ENCODE data around the gene TNNT3.

DNA sequence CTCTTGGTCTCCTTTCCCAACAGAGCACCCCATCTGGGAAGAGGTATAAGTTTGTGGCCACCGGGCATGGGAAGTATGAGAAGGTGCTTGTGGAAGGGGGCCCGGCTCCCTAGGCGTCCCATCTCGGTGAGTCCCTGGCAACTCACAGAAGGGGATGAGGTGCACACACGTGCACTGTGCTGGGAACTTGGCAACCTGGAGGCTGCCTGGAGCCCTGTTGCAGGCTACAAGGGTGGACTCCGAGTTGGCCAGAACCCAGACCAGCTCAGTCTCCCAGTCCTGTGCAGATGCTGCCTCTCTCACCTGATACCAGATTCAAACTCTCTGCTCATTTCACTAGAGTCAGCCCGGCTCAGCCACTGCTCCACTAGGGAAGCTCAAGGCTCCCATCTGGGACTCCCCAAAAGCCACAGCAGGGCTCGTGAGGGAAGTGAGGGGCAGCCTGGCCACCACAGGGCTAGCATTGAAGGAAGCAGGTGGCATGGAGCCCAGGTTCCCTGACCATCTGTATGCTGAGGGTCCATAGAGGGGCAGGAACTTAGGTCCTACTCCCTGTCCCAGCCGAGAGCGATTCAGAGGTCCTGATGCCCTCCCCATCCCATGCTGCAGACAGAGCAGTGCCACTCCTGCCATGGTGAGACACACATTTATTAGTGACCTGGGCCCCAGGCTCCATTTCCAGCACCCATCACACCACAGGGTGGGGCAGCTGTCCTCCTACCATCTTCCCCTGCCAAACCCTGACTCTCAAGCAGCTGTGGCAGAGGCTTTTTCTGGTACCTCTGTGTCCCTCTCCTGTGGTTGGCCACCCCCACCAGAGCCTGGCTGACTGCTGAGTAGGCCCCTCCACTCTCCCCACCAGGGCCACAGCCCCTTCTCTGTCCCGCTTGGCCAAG lies 31.8 kb upstream of the TNNT3 start:
- TF ChIP-seq, protein P1, sequence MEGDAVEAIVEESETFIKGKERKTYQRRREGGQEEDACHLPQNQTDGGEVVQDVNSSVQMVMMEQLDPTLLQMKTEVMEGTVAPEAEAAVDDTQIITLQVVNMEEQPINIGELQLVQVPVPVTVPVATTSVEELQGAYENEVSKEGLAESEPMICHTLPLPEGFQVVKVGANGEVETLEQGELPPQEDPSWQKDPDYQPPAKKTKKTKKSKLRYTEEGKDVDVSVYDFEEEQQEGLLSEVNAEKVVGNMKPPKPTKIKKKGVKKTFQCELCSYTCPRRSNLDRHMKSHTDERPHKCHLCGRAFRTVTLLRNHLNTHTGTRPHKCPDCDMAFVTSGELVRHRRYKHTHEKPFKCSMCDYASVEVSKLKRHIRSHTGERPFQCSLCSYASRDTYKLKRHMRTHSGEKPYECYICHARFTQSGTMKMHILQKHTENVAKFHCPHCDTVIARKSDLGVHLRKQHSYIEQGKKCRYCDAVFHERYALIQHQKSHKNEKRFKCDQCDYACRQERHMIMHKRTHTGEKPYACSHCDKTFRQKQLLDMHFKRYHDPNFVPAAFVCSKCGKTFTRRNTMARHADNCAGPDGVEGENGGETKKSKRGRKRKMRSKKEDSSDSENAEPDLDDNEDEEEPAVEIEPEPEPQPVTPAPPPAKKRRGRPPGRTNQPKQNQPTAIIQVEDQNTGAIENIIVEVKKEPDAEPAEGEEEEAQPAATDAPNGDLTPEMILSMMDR (IDR thresholded peaks at IDR 0.05 in 8 of 11, conservative IDR thresholded peaks at IDR 0.05 in 3 of 11) = no peak
- TF ChIP-seq POLR2A (IDR thresholded peaks at IDR 0.05) = no peak
